HG03565 (cell line): ENCODE results near the gene TBX10.
"Not testable (repeated sequence)": the region's sequence is repeated elsewhere in the genome, so short reads cannot be mapped to it uniquely, and the experiment has no call there.

Experiments used
- ATAC-seq: cut with Tn5 transposase; IDR thresholded peaks from one replicate; pipeline ENCODE4 v1.9.1; 2021; ENCODE audit warnings: mild to moderate bottlenecking, moderate library complexity; ENCODE audit not compliant: unreplicated experiment

The TBX10 gene

DNA sequence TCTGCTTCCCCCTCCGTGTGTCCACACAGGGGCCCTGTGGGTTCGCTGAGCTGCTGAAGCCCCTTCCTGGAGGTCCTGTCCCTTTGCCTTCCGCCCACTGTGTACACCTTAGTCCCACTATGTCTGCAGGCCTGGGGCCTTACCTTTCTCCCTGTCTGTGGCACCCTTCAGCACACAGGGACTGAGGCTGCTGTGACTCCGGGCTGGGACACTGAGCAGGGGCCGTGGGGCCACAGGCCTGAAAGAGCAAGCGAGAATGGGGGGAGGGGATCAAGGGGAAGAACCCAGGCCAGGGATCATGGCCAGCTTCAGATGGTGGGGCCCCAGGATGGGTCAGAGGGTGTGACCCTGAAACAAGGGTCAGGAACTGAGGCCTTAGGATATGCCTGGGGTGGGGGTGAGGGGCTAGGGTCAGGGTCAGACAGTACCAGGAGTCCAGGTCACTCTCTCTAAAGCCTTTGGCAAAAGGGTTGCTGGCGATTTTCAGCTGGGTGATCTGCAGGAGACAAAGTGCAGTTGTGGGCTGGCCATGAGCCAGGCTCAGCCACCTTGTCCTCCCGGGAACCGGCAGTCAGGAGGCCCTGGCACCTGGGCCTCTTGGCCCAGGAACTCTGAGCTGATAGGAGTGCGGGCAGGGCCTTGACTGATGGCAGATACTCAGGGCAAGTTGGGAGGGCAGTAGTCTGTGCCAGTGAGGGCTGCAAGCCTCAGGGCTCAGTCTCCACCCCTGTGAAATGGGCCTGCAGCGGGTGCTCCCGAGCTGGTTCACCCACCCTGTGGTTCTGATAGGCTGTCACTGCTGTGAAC is 7.2 kb downstream of the TBX10 start:
- ATAC-seq = no peak

- no peak for ATAC-seq
These were observed 7.7 kb downstream of the TBX10 start for GRCh38 chr11:67631853-67632174.

DNA sequence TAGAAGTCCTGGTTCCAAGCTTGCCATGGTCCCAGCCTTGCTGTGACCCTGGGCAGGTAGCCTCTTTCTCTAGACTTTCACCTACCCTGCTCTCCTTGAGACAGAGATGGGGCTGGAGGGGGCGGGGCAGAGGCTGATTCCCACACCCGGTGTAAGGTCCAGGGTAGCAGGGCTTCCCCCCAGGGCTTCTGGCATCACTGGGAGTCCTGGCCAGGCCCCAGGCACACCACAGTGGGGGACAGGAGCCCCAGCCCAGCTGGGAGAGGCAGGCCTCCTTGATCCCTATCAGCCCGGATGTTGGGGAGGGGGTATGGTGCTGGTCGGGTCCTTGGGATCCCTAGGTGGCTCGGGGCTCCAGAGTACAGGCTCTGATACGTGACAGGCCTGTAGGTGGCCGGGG is 8.2 kb downstream of the TBX10 start:
- no peak for ATAC-seq

DNA sequence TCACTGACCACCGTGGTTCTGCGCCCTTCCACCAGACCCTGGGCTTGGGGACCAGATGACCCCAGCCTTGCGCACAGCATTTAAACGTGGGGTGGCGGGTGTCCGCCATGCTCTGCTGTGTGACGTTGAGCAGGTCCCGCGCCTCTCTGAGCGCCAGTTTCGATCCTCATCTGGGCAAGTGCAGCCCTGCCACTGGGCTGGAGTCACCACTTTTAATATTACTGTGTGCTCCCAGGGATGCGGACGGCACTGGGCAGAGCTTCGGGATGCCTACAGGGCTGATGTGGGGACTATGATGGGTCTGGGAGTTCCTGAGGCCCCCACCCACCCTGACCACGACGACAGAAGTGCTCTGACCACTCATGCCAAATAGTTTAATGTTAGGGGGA is 8.6 kb downstream of the TBX10 start:
- no peak for ATAC-seq

DNA sequence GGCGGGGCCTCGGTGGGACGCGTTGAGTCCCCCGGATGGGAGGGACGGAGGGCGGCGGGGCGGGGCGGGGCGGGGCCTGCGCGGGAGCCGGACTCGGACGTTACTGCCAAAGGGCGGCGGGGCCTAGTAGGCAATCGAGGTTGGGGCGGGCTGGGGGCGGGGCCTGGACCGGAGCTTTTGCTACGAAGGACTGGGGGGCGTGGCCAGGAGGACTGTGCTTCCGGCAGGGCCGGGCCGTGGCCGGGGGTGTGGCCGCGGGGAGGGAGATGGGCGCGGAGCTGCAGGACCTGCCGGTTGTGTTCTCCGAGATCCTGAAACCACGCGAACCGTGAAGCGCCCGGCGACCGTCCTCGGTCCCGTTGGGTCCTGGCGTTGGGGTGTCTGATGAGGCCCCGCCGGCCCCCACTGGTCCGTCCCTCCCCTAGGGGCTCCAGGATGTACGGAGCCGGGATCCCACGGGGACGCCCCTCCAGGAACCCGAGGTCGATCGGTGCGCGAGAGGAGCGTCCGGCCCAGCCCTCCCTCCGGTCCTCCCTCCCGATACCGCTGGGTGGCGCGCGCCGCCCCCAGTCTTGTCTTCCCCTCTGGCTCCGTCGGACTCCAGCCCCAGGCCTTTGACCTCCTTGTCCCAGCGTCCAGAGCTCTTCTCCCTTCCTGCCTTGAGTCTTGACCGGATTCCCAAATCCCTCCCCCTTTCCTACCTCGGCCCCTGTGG is 9.2 kb downstream of the TBX10 start:
- peak; percentile 42 for ATAC-seq

DNA sequence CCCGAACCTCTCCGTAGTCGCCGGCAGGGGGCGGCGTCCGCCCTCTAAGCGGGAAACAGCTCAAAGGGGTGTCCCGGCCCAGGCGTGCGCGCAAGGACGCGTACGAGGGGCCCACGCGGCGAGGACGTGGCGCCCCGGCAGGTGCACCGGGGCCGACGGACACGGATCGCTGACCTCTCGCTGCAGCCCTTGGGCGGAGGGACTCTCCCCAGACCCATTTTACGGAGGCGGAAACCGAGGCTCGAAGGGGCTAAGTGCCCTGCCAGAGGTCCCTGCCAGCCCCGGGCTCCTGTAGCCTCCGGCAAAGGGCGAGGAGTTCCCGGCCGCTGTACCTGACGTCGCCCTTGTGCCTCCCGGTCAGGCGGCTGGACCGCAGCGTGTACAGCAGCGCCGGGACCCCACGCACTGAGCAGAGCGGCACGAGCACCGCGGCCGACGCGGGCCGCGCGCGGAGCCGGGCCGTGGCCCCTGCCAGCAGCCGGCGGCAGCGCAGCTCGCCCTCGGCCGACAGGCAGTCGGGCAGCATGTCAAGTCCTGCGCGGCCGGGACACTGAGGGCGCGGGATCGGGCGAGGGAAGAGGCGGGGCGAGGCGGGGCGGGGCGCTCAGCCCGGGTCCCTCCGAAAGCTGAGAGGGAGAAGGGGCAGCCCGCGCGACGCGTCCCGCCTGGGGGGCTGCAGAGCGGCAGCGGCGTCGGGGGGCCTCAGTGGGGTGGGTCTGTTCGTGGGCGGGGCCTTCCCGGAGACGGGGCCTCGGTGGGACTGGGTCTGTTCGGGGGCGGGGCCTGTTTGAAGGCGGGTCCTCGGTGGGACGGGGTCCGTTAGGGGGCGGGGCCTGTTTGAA is 10.0 kb downstream of the TBX10 start, which contains the start of gene NUDT8:
NUDT8 (minus strand) TSS at position 552 of the 842 bp plus-strand sequence; CDS start at position 526, 26 bp downstream.
- peak; percentile 50 for ATAC-seq

DNA sequence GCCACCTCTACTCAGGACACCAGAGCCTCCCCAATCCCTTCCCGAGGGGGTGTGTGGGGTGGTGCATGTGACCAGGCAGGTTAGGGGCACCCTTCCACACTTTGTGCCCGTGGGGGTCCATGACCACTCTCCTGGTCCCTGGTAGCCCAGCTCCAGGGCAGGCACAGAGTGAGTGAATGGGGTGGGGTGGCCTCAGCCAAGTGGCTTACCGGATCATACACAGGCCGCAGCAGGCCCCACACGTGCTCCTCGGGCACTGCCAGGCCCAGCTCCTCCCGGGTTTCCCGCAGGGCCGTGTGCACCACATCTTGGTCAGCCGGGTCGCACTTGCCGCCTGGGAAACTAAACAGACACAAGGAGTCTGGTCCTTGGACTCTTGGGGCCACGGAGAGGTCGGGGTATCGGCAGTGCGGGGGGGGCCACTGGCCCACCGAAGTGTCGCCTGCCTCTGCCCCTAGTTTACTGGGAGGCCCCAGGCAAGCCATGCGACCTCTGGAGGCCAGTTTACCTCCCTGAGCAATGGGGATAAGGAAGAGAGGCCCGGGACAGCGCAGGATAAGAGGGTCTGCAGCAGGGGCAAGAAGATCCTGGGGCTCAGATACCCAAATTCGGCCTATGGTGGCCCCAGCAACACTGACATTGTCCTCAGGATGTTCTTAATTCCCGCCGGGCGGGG is 10.7 kb downstream of the TBX10 start:
- ATAC-seq = no peak

- ATAC-seq = no peak
These were observed 11.5 kb downstream of the TBX10 start for GRCh38 chr11:67627812-67628624.

DNA sequence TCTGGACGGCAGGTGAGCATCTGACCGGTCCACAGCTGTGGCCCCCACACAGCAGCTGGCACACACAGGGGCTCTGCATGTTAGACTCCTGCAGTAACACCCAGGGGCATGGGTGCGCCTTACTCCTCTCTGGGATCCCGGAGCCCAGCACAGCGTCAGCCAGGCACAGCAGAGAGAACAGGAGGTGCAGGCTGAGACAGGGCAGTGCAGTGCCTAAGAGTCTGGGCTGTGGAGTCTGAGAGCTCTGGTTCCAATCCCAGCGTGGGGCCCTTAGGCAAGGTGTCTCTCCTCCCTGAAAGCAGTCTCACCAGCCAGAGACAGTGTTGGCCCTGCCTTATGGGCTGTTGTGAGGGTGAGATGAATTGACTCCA is 12.1 kb downstream of the TBX10 start:
- ATAC-seq = no peak

DNA sequence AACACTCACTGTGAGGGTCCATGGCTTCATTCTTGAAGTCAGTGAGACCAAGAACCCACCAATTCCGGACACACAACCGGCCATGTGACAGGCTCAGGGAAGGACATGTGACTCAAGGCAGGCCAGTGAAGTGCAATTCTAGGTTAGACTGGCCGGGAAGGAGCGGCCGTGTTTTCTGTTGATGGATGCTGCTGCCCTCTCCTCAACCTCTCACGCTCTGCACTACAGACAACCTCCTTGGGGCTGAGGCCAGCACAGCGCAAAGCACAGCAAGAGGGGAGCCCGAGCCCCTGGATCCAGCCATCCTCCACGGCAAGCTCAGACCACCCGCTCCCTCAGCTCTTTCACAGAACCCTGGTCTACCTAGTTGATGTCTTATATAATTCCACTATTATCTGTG is 12.6 kb downstream of the TBX10 start:
- no peak for ATAC-seq

DNA sequence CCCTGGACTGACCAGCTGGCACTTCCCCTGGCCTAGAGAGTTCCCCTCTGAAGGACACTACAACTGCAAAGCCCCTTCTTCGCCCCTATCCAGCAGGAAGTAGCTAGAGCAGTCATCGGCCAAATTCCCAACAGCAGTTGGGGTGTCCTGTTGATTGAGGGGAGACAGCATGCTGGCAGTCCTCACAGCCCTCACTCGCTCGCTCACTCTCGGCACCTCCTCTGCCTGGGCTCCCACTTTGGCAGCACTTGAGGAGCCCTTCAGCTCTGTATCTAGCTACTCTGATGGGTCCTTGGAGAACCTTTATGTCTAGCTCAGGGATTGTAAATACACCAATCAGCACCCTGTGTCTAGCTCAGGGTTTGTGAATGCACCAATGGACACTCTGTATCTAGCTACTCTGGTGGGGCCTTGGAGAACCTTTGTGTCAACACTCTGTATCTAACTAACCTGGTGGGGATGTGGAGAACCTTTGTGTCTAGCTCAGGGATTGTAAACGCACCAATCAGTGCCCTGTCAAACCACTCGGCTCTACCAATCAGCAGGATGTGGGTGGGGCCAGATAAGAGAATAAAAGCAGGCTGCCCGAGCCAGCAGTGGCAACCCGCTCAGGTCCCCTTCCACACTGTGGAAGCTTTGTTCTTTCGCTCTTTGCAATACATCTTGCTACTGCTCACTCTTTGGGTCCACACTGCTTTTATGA is 13.3 kb downstream of the TBX10 start:
- not testable (repeated sequence) for ATAC-seq

DNA sequence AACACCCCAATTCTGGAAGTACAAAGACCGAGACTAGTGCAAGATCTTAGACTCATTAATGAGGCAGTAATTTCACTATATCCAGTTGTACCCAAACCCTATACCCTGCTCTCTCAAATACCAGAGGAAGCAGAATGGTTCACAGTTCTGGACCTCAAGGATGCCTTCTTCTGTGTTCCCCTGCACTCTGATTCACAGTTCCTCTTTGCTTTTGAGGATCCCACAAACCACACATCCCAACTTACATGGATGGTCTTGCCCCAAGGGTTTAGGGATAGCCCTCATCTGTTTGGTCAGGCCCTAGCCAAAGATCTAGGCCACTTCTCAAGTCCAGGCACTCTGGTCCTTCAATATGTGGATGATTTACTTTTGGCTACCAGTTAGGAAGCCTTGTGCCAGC is 15.8 kb downstream of the TBX10 start:
- not testable (repeated sequence) for ATAC-seq

GRCh38 chr11:67622905-67623304 is 16.7 kb downstream of the TBX10 start:
- not testable (repeated sequence) for ATAC-seq

GRCh38 chr11:67621928-67622327 is 17.6 kb downstream of the TBX10 start:
- ATAC-seq = not testable (repeated sequence)

- not testable (repeated sequence) for ATAC-seq
These were observed 18.9 kb downstream of the TBX10 start for GRCh38 chr11:67620621-67621020.

DNA sequence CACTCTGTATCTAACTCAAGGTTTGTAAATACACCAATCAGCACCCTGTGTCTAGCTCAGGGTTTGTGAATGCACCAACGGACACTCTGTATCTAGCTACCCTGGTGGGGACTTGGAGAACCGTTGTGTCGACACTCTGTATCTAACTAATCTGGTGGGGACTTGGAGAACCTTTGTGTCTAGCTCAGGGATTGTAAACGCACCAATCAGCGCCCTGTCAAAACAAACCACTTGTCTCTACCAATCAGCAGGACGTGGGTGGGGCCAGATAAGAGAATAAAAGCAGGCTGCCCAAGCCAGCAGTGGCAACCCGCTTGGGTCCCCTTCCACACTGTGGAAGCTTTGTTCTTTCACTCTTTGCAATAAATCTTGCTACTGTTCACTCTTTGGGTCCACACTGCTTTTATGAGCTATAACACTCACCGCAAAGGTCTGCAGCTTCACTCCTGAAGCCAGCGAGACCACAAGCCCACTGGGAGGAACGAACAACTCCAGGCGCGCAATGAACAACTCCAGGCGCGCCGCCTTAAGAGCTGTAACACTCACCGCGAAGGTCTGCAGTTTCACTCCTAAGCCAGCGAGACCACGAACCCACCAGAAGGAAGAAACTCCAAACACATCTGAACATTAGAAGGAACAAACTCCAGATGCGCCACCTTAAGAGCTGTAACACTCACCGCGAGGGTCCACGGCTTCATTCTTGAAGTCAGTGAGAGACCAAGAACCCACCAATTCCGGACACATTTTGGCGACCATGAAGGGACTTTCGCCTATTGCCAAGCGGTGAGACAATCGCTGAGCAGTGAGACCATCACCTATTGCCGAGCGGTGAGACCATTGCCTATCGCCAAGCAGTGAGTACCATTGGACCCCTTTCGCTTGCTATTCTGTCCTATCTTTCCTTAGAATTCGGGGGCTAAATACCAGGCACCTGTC is 19.6 kb downstream of the TBX10 start:
- not testable (repeated sequence) for ATAC-seq

- not testable (repeated sequence) for ATAC-seq
These were observed 20.5 kb downstream of the TBX10 start for GRCh38 chr11:67618901-67619659.
